ENCODE data around the gene STAB2. TPM values are rescaled to one million over a fixed set of nuclear protein-coding genes. Genes with fewer than 3 reads are reported as not detected.
"Not testable (repeated sequence)": the region's sequence is repeated elsewhere in the genome, so short reads cannot be mapped to it uniquely, and the experiment has no call there.

Gene STAB2
- total RNA-seq, 1 donor from 2014 or later: 0.25 TPM

GRCh38 chr12:103809639-103810038 lies 222.6 kb downstream of the STAB2 start:
- intact Hi-C loops (cut with micrococcal nuclease); DNase-seq: not testable (repeated sequence)

GRCh38 chr12:103810111-103810510 lies 223.0 kb downstream of the STAB2 start:
- intact Hi-C loops (cut with micrococcal nuclease): no loop called here
- DNase-seq (no peak), ATAC-seq (no peak)

More at GRCh38 chr12:103809639-103810038, 222.6 kb downstream of the STAB2 start:
- ATAC-seq: not testable (repeated sequence)

- intact Hi-C loops (cut with micrococcal nuclease): no loop called here
- DNase-seq: no peak
- ATAC-seq: no peak
These were observed 224.7 kb downstream of the STAB2 start for GRCh38 chr12:103811791-103812190.

GRCh38 chr12:103812789-103813188 lies 225.7 kb downstream of the STAB2 start:
- no peak for DNase-seq
- intact Hi-C loops (cut with micrococcal nuclease): no loop called here
- no peak for ATAC-seq

GRCh38 chr12:103813426-103813825 lies 226.4 kb downstream of the STAB2 start:
- DNase-seq (no peak), ATAC-seq (no peak)
- intact Hi-C loops (cut with micrococcal nuclease): no loop called here

- intact Hi-C loops (cut with micrococcal nuclease): no loop called here
- no peak for DNase-seq
- no peak for ATAC-seq
These were observed 226.9 kb downstream of the STAB2 start for GRCh38 chr12:103813949-103814348.

- intact Hi-C loops (cut with micrococcal nuclease): no loop called here
- ATAC-seq (no peak), DNase-seq (no peak)
These were observed 227.4 kb downstream of the STAB2 start for GRCh38 chr12:103814436-103814835.

Other genes starting within 250 kb of the STAB2 start
- gene C12orf42, start 91.3 kb upstream of the STAB2 start, total RNA-seq: not detected

All from left ventricle myocardium superior (tissue), 1 donor.